ACHN (cell line): ENCODE measurements around the gene CXCR6.

ENCODE experiments used
- DNase-seq: peaks from one replicate; pipeline ENCODE4 v3.0.0-alpha.2; 2015
- in situ Hi-C: cut with HindIII; loops from 2 replicates; pipeline ENCODE4 v1.10.0; 2017; ENCODE audit warnings: low sequenced_read_pairs, low pct_ligation_motif_present, low pct_unique_long_range_greater_than_20kb

CXCR6 gene

GRCh38 chr3:45917146-45917898, 25.9 kb upstream of the CXCR6 start:
- in situ Hi-C loops, result no loop called here
- DNase-seq, result no peak

- in situ Hi-C loops, result no loop called here
- DNase-seq, result no peak
Measured at GRCh38 chr3:45921158-45922038, 21.9 kb upstream of the CXCR6 start.

GRCh38 chr3:45922039-45922326, 21.3 kb upstream of the CXCR6 start:
- in situ Hi-C loops, result no loop called here
- DNase-seq, result no peak

- no peak for DNase-seq
- in situ Hi-C loops, result no loop called here
Measured at GRCh38 chr3:45922950-45923590, 20.2 kb upstream of the CXCR6 start.

GRCh38 chr3:45923755-45924154, 19.5 kb upstream of the CXCR6 start:
- DNase-seq, result peak; percentile 63

GRCh38 chr3:45927881-45928280, 15.4 kb upstream of the CXCR6 start:
- no peak for DNase-seq
- in situ Hi-C loops, result no loop called here

More at GRCh38 chr3:45923755-45924154, 19.5 kb upstream of the CXCR6 start:
- in situ Hi-C loops, result no loop called here

GRCh38 chr3:45929042-45929679, 14.1 kb upstream of the CXCR6 start:
- peak; percentile 37 for DNase-seq

GRCh38 chr3:45931496-45931895, 11.8 kb upstream of the CXCR6 start:
- in situ Hi-C loops, result no loop called here
- no peak for DNase-seq

More at GRCh38 chr3:45929042-45929679, 14.1 kb upstream of the CXCR6 start:
- in situ Hi-C loops, result no loop called here

- DNase-seq, result no peak
- in situ Hi-C loops, result no loop called here
Measured at GRCh38 chr3:45932112-45932511, 11.2 kb upstream of the CXCR6 start.

GRCh38 chr3:45933591-45933990, 9.7 kb upstream of the CXCR6 start:
- no peak for DNase-seq
- in situ Hi-C loops, result no loop called here

- in situ Hi-C loops, result no loop called here
- DNase-seq, result no peak
Measured at GRCh38 chr3:45936261-45936660, 7.0 kb upstream of the CXCR6 start.

- no peak for DNase-seq
- in situ Hi-C loops, result no loop called here
Measured at GRCh38 chr3:45937206-45938042, 5.8 kb upstream of the CXCR6 start.

GRCh38 chr3:45938043-45938435, 5.2 kb upstream of the CXCR6 start:
- in situ Hi-C loops, result no loop called here
- no peak for DNase-seq

GRCh38 chr3:45938864-45939263, 4.4 kb upstream of the CXCR6 start:
- in situ Hi-C loops, result no loop called here
- DNase-seq, result peak; percentile 71

GRCh38 chr3:45939341-45939771, 3.9 kb upstream of the CXCR6 start:
- in situ Hi-C loops, result no loop called here
- DNase-seq, result no peak

- no peak for DNase-seq
- in situ Hi-C loops, result no loop called here
Measured at GRCh38 chr3:45940004-45940780, 3.1 kb upstream of the CXCR6 start.

- in situ Hi-C loops, result no loop called here
- DNase-seq, result no peak
Measured at GRCh38 chr3:45940781-45941365, 2.4 kb upstream of the CXCR6 start.
